GM18511 (cell line): ENCODE data around the gene NYAP1.

Experiments used
- ATAC-seq: cut with Tn5 transposase; IDR thresholded peaks from one replicate; pipeline ENCODE4 v1.9.1; 2021; ENCODE audit warnings: mild to moderate bottlenecking, moderate library complexity; ENCODE audit not compliant: unreplicated experiment

The NYAP1 gene

DNA sequence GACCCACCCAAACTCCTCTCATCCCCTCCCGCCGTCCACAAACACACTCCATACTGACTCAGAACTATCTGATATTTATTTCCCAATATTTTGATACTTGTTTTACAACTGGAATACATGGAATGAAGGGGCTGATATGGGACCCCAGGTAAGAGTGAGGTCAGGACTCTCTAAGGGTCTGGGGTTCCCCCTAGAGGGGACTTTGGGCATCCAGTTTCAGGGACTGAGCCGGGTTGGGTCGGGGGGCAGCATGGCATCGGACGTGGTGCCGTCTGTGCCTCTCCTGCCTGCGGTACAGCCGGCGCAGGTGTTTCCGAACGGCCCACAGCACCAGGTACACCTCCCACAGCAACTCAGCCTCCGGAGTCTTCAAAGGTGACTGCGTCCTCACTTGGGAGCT is 27.2 kb upstream of the NYAP1 start:
- no peak for ATAC-seq

DNA sequence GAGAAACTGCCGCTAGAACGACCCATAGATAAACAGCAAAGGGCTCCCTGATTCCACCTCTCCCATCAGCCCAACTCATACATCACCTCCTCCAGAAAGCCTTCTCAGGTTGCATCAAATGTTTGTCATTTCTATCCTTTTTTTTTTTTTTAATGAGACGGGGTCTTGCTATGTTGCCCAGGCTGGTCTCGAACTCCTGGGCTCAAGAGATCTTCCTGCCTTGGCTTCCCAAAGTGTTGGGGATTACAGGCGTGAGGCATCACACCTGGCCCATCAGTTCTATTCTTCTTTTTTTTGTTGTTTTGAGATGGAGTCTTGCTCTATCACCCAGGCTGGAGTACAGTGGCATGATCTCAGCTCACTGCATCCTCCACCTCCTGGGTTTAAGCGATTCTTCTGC is 26.7 kb upstream of the NYAP1 start:
- ATAC-seq, result no peak

DNA sequence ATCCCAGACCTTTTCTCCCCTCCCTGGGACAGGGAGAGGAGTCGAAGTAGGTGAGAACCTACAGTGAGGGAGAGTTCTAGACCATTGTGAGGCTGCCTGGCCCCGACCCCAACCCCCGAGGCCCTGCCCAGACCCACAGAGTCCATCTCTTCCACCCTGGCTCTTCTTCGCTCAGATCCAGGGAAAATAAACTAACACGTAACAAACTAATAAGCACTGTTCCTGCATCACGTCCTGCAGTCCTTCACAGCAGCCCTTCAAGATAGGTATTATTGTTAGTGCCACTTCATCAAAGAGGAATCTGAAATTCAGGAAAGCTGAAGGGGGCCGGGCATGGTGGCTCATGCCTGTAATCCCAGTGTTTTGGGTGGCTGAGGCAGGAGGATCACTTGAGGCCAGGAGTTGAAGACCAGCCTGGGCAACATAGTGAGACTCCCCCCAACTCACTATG is 19.5 kb upstream of the NYAP1 start, which contains the start of gene SPACDR:
TSS of gene SPACDR (minus strand) at position 51 of the 451 bp plus-strand sequence. CDS start 235 bp downstream, outside the sequence.
- ATAC-seq, result no peak

DNA sequence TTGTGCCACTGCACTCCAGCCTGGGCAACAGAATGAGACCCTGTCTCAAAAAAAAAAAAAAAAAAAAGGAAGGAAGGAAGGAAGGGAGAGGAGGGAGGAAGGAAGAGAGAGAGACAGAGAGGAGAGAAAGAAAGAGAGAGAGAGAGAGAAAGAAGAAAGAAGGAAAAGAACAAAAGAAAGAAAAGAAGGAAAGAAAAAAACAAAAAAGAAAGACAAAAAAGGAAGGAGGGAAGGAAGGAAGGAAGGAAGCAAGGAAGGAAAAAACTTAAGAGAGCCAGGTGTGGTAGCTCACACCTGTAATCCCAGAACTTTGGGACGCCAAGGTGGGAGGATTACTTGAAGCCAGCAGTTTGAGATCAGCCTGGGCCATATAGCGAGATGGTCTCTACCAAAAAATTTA is 18.9 kb upstream of the NYAP1 start:
- ATAC-seq, result no peak

DNA sequence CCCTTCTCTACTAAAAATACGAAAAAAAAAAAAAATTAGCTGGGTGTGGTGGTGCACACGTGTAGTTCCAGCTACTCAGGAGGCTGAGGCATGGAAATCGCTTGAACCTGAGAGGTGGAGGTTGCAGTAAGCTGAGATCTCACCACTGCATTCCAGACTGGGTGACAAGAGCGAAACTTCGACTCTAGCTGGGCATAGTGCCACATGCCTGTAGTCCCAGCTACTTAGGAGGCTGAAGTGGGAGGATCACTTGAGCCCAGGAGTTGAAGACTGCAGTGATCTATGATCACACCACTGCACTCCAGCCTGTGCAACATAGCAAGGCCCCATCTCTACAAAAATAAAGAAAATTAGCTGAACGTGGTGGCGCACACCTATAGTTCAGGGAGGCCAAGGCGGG is 18.4 kb upstream of the NYAP1 start:
- no peak for ATAC-seq

DNA sequence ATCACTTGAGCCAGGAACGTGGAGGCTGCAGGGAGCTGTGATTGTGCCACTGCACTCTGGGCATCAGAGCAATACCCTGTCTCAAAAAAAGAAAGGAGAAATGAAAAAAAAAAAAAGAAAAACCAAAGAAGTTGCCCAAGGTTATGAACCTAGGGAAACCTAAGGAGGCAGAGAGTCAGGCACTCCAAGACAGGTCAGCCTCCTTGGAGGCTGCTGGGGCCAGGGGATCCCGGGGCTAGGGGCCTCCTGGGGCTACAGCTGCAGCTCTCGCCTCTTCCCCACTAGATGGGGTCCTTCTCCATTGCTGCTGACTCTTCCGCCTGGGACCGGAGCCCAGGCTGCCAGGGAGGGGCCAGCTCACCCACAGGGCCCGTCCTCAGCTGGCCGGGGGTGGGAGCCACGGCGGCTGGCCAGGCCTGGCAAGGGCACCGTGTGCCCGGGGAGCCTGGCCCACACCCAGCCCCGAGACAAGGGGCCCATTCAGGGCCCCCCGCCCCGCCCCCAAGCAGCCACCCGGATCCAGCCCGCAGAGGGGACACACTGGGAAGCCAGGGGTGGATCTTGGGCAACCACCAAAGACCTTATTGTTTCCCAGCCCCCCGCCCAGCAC is 17.9 kb upstream of the NYAP1 start:
- no peak for ATAC-seq

DNA sequence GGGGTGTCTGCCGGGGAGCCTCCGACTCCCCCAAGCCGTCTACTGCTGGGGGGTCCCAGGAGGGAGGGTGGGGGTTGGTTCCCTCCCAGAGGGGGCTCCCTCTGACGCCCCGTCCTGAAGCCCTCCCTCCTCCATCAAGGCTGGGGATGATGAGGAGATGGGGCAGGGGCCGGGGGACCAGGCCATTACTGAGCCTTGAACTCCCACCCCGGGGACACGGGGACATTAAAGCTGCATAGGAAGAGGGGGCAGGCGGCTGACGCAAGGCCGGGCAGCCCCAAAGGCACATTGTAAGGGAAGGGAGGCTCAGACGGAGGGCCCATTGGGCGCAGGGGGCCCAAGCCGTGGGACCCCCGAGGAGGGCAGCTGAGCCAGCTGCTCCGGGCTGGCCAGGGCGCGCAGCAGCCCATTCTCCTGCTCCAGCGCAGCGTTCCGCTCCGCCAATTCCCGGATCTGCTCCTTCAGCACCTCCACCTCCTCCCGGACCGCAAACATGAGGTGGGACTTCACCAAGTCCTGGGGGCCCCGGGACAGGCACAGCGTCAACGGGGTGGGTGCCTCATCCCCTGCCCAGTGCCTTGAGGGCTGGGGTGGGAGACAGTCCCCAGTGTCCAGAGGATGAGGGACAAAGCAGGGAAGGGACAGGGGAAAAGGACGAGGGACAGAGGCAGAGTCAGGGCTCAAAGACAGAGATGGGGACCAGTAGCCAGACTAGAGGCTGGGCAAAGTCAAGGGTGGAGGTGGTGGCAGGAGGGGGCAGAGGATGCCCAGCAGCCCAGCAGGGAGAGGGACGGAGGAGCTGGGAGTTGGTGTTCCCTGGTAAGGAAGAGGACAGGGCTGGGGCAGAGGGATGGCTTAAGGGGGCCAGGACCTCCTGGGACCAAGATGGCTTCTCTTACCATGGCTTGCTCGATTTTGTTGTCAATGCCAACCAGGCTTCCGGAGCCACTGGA is 16.8 kb upstream of the NYAP1 start:
- ATAC-seq, result no peak

DNA sequence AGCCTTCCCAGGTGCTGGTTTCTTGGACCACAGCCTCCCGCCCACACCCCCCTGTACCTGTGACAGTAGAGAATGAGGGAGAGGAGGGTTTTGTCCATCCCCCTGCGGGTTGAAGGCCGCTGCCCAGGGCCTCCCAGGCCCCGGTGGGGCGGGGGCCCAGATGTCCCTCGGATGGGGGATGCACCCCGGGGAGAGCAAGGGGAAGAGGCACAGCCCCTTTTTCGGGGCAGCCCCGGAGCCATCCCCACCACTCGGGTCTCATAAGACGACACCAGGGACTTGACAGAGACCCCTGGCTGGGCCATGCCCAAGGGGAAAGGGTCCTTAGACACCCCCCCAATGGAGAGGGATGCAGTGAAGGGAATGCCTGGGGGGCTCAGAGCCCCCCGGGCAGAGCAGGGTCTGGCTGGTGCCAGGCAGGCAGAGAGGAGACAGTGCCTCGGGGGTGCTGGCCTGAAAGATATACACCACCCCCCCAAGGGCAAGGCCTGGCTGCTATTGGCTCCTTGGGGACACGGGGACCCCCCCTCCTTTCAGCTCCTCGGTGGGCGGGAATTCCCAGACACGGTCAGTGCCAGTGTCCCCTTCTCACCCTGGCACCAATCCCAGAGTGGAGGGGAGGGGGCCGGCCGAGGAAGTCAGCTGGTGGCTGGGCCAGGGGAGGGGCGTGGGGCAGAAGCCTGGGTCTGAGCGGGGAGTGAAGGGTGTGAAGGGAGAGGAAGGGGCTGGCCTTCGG is 15.9 kb upstream of the NYAP1 start:
- ATAC-seq, result no peak

DNA sequence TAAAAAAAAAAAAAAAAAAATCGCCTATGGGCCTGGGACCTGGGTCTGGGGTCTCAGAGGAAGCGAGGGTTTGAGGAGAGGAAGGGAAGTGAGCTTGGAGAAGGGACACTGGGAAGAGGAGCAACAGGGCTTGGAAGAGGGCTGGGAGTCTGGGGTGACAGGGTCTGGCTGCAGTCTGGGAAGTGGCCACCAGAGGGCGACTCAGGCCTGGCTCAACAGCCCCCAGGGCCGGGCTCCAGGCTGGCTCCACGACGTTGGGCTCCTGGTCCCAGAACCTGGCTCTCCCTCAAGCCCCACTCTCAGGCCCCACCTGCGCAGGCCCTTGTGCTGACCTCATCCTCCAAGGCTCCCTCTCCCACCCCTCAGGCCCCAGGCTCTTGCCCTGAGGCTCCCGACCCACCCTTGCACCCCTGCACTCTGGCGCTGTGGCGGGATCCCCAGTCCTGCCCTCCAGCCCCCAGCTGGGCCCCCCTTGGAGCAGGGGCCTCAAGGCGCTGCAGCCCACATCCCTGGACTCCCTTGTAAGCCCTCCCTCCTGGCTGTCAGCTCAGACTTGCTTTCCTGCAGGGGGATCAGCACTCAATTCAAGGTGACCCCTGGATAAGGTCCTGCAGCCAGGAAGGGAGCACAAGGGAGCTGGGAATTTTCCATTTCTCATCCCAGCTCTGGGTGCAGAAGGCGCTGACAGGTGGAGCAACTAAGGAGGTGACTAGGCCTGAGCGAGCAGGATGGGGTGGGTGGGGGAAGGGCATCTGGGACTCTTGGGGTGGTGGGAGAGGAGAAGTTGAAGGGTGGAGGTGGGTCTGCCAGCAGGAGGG is 14.3 kb upstream of the NYAP1 start:
- ATAC-seq, result peak; percentile 77

DNA sequence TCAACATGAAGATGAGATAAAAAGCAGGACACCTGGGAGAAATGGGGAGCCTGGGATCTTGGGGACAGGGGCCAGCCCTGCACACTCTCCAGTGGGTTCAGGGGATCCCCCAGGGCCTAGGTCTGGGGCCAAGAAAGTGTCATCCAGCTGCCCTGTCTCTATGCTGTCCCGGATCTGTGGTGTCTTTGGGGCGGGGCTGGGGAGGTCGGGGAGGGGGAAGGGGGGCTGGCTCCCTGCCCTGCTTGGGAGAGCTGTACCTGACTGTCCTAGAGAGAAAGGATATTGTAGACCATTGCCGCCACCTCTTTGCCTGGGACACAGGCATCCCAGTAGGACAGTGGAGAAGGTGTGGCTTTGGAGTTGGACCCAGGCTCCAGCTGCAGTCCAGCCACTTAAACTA is 12.7 kb upstream of the NYAP1 start:
- no peak for ATAC-seq

DNA sequence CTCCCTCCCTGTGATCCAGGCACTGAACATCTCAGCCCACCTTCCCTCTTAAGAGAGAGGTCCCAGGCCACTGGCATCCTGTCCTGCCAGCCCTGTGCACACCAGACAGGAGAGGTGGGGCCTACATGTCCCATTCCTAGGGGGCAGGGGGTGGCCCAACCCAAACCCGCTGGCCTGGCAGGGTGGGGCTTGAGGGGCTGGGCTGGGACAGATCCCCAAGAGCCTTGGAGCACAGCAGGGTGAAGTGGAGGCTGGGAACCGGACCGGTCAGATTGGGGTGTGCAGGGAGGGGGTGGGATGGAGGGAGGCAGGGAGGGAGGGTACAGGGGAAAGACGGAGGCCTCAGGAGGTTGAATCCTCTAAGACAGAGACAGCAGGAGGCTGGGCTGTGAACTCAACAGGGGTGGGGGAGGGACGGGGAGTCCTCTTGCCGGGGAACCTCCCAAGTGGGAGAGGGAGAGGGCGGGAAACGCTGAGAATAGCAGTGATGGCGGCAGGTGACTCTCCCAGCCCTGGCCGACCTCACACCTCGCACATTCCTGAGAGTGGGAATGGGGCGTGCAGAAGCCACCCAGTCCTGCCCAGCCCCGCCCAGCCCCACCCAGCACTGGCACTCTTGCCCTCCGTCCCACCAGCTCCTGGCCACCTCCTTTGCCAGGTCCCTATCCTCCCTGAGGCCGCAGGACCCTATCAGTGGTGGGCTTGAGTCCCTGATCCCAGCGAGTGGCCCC is 11.4 kb upstream of the NYAP1 start:
- ATAC-seq, result no peak

DNA sequence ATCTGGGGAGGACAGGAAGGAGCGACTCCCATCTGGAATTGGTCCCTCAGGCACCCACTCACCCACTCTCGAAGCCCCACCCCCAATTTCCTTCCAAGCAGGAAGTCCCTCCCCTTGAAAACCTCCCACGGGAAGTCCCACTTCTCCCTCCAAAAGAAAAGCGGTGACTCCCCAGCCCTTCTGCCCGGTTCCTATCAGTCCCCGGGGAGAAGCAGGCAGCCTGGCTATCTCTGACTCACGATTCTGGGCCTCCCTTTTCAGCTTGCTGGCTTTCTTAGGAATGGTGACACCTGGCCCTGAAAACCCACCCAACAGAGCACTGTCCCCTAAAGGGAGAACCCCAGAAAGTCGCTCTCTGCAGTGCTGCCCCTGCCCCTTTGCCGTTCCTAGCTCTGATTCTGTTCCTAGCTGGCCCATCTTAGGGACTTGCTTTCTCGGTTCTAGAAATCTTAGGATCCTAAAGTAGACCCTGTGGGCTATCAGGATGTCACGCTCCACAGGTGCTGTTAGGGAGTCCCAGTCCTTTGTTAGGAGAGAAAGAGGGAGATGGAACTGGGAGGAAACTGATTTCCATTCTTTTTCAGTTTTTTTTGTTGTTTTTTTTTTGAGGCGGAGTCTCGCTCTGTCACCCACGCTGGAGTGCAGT is 10.8 kb upstream of the NYAP1 start:
- ATAC-seq, result no peak

DNA sequence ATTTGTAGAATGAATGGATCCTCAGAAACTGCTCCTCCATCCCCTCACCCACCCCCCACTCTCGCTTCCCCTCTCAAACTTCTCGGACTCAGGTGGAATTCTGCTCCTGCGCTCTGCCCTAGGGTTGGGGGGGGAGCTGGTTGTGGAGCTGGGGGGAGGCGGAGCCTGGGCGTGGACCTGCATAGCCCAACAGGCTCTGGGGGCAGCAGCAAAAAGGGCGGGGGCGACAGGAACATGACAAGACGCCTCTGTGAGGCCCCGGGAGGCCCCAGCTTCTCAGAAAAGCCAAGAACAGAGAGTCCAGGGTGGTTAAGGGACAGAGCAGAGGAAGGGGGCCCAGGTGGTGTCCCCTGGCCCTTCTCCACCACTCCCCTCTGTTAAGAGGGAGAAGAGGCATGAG is 8.2 kb upstream of the NYAP1 start:
- no peak for ATAC-seq

DNA sequence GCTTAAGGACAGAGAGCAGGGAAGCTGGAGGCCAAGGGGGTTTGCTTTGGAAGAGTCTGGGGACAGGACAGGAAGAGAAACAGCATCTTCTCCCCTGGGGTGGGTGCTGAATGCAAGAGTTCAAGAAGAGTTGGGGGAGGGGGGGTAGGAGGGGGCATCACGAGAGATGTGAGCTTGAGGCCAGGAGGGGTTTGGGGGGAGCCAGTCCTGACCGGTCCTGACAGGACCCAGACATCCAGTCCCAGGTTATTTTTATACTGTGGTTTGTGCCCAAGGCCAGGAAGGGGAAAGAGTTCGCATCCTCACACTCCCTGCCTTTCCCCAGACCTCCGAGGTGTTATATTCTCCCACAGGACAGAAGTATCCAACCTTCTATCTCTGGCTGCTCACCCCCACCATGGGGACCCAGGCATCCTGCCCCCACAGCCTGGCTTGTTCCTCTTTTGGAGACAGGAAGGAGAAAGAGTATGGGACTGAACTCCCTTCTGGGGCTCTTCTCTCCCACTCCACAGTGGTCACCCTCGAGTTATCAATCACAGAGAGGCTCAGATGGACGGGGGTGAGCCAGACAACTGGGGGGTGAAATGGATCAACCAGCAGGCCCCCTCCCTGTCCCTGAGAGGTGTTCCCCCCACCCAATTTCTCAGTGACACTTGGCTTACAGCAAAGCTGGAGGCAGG is 7.5 kb upstream of the NYAP1 start:
- no peak for ATAC-seq

DNA sequence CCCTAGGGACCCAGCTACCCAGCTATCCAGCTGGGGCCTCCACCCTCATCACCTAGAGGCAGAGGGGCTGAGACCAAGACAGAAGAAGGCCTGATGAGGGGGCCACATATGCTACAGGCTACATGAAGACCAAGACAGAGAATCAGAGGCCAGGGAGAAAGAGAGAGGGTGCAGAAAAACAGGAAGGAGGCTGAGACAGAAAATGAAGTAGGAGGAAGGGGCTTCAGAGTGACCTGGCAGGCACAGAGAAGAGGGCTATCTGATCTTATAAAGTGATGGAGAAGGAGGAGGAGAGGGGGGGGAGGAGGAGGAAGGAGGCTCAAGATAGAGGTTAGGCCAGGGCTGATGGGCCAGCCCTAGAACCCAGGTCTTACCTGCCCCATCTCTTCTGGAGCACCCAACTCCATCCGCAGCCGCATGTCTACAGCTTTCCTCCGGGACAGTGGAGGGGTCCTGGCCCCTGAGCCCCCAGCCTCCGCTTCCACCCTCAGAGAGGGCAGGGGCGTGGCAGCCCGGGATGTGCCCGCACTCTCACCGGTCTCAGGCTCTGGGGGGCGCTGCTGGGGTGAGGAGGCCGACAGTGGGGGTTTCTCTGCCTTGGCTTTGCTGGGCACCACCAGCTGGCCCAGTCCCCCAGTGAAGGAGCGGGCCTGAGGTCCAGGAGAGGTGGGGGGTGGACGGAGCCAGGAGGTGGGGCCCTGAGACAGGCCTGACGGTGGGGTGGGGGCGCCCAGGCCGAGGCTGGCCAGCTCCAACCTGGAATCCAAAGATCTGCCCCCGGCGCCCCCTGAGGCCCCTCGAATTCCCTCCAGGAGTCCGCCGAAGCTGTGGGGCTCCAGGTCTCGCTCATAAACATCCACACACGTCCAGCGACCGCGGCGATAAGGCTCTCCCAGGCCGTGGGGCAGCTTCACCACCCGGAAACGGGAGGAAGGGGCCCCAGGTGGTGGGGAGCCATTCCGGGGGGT is 6.5 kb upstream of the NYAP1 start:
- ATAC-seq, result no peak

DNA sequence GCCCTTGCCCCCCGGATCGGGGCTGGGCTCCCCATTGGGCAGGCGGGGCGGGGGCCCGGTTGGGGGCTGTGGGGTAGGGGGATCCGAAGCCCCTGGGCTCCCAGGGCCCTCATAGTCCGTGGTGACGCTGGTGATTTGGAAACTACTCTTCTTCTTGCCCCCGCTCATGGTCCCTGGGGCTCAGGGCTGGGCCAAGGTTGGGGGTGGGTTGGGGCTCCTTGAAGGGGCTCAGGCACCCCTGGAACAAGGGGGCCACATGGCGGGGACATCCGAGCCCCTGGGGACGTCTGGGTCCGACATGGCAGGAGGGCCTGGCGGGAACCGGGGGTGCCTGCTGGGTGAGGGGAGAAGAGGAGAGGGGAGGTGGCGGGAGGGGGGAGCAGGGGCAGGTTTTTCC is 5.9 kb upstream of the NYAP1 start:
- no peak for ATAC-seq

DNA sequence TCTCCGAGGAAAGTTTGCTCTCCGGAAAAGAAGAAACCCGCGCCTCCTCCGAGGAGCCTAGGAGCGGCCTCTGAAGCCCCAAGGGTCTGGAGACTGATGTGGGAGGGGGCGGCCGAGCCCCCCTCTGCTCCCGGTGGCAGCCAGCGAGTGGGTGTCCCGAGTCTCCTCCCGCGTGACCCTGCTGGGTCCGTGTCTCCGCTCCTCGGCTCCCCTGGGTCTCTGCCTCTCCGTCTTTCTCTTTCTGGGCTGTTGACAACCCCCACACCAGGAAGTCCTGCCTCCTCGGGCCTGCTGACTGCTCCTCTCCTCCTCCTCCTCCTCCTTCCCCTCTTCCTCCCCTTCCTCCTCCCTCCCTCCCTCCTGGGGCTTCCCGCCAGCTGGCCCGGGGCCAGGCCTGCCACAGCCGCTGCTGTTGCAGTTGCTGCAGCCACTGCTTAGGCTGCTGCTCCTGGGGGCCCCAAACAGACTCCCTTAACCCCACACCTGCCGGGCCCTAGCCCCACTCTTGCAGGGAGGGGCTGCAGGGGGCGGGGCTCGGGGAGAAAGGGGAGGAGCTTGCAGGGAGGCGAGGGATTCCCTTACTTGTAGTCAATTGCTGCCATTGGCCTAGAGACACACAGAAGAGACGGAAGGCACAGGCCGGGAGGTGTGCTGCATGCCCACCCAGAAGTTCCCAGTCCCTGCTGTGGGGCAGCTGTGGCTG is 4.6 kb upstream of the NYAP1 start, which contains the start of gene TSC22D4:
TSS of gene TSC22D4 (minus strand) at position 257 of the 703 bp plus-strand sequence. CDS start 1,176 bp downstream, outside the sequence.
- ATAC-seq, result peak; percentile 71
